ENCODE results near the gene SMCHD1. TPM values are rescaled to one million over a fixed set of nuclear protein-coding genes. Genes with fewer than 3 reads are reported as not detected.
"Not testable (repeated sequence)": the region's sequence is repeated elsewhere in the genome, so short reads cannot be mapped to it uniquely, and the experiment has no call there.

The SMCHD1 gene
- total RNA-seq, 1 experiment from 2014 or later = 61.0 TPM

DNA sequence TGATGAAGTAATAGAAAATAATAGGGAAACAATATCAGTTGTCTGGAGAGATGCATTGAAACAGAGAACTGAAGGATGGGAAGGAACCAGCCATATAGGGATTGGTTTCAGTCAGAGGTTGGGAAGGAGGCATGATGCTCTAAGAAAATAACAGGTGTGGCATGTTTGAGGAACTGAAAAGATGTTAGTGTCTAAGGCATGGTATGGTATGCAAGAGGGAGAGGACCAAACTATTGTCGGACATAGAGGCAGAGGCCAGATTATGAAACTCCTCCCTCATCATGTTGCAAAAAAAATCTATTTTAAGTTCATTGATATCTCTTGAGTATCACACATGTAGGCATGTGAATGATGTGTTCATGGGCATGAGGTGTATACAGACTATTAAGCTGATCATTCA, 142.4 kb downstream of the SMCHD1 start:
- H3K4me1 ChIP-seq (ENCODE audit: insufficient read depth, low read length) = no peaks in the 10 kb centered on the region
- peaks cover 26% of the 10 kb centered on the region for H3K36me3 ChIP-seq (ENCODE audit: low read depth, low read length)
- no peak overlapping the region for H3K27ac ChIP-seq (ENCODE audit: low read length)
- BruUV-seq (replicated peaks) = no TSS peak
- H3K27me3 ChIP-seq (ENCODE audit: low read length) = no peaks in the 10 kb centered on the region
- H2AFZ ChIP-seq (ENCODE audit: low read length) = no peak overlapping the region
- POLR2A ChIA-PET (ENCODE audit: unreplicated experiment) = no interaction called here
- TF ChIP-seq EZH2 (IDR thresholded peaks at IDR 0.05; ENCODE audit: low read length, unreplicated experiment) (no peak), EZH2phosphoT487 (IDR thresholded peaks at IDR 0.05; ENCODE audit: borderline replicate concordance, low read length) (no peak)
- TF ChIP-seq, protein P1, sequence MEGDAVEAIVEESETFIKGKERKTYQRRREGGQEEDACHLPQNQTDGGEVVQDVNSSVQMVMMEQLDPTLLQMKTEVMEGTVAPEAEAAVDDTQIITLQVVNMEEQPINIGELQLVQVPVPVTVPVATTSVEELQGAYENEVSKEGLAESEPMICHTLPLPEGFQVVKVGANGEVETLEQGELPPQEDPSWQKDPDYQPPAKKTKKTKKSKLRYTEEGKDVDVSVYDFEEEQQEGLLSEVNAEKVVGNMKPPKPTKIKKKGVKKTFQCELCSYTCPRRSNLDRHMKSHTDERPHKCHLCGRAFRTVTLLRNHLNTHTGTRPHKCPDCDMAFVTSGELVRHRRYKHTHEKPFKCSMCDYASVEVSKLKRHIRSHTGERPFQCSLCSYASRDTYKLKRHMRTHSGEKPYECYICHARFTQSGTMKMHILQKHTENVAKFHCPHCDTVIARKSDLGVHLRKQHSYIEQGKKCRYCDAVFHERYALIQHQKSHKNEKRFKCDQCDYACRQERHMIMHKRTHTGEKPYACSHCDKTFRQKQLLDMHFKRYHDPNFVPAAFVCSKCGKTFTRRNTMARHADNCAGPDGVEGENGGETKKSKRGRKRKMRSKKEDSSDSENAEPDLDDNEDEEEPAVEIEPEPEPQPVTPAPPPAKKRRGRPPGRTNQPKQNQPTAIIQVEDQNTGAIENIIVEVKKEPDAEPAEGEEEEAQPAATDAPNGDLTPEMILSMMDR (conservative IDR thresholded peaks at IDR 0.05; ENCODE audit: low read depth, low read length) = no peak
- H3K9ac ChIP-seq (ENCODE audit: low read length) = no peak overlapping the region
- no peak overlapping the region for H3K4me2 ChIP-seq (ENCODE audit: low read length)
- intact Hi-C loops (cut with micrococcal nuclease) = no loop called here
- no peak overlapping the region for H3K4me3 ChIP-seq (ENCODE audit: low read length)
- no peaks in the 10 kb centered on the region for H4K20me1 ChIP-seq (ENCODE audit: low read length)
- CTCF ChIA-PET = interaction anchor here (0.6 kb wide), 1 partner anchor 119 kb away, joined by 3 read pairs; no protein-coding TSS in a partner anchor
- ATAC-seq = no peak
- H3K9me2 ChIP-seq (replicated peaks; ENCODE audit: low read length) = no peaks in the 10 kb centered on the region
- H3F3A ChIP-seq (ENCODE audit: low read length, unreplicated experiment) = no peaks in the 10 kb centered on the region
- no peaks in the 10 kb centered on the region for H3K79me2 ChIP-seq (ENCODE audit: low read length)
- H3K9me3 ChIP-seq (ENCODE audit: low read length) = no peaks in the 10 kb centered on the region
- DNase-seq = no peak

DNA sequence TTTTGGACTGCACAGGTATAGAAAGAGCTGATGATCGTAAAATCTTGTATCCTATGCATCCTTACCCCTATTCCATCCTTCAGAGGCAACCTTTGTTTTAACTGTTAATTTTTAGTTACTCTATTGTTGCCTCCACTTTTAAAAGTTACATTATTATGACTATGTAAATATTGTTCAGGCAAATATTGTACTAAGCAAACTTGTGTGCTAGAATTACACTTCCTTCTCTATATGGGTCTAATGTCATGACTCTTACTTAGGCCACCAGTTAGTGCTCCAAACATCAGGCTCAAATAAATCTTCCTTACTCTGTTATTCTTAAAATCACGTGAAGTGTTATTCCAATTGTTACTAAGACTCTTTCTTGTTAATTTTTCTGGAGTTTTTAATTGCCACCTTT, 143.8 kb downstream of the SMCHD1 start:
- Histone ChIP-seq H4K20me1 (ENCODE audit: low read length) (no peaks in the 10 kb centered on the region), H3K4me2 (ENCODE audit: low read length) (no peak overlapping the region), H3K27ac (ENCODE audit: low read length) (no peak overlapping the region), H3K79me2 (ENCODE audit: low read length) (no peaks in the 10 kb centered on the region), H3K36me3 (ENCODE audit: low read depth, low read length) (peaks cover 34% of the 10 kb centered on the region), H3K9me3 (ENCODE audit: low read length) (no peaks in the 10 kb centered on the region), H3K9me2 (replicated peaks; ENCODE audit: low read length) (no peaks in the 10 kb centered on the region), H3K27me3 (ENCODE audit: low read length) (no peaks in the 10 kb centered on the region), H2AFZ (ENCODE audit: low read length) (no peak overlapping the region), H3K9ac (ENCODE audit: low read length) (no peak overlapping the region), H3K4me3 (ENCODE audit: low read length) (no peak overlapping the region), H3K4me1 (ENCODE audit: insufficient read depth, low read length) (no peaks in the 10 kb centered on the region), H3F3A (ENCODE audit: low read length, unreplicated experiment) (no peaks in the 10 kb centered on the region)
- CTCF ChIA-PET = no interaction called here
- ATAC-seq (peak; percentile 94), DNase-seq (no peak)
- intact Hi-C loops (cut with micrococcal nuclease) = no loop called here
- TF ChIP-seq, protein P1 (conservative IDR thresholded peaks at IDR 0.05; ENCODE audit: low read depth, low read length) = no peak
- POLR2A ChIA-PET (ENCODE audit: unreplicated experiment) = interaction anchor here (0.7 kb wide), 1 partner anchor 91 kb away, joined by 5 read pairs; no protein-coding TSS in a partner anchor
- BruUV-seq (replicated peaks) = no TSS peak

DNA sequence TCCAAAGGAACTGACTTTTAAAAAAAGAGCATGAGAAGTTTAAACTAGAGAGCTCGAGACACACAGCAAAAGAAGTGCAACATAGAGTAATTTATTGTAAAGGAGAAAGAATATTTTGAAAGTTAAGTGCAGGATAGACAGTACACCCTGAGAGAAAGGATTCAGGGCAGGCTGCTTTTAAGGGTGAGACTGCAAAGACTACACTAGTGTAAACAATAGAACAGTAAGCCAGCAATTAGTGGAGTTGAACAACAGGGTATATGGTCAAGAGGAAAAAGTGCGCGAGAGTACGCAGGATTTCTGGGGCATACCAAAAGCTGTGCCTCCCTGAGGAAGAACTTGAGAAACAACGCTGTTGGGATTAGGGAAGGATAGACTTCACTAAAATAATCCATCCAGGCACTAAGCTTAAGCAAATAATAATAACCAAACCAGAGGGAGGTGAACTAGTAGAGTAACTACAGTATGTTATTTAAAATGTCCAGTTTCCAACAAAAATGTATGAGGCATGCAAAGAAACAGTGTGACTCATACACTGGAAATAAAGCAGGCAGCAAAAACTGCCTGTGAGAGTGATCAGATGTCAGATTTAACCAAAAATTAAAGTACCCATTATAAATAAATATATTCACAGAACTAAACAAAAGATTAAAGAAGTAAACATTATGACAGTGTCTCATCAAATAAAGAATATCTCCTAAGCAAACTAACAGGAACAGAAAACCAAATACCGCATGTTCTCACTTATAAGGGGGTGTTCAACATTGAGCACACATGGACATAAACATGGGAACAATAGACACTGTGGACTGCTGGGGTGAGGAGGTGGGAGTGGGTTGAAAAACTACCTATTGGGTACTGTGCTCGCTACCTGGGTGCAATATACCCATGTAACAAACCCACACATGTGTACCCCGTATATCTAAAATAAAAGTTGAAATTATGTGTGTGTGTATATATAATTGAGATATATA, 150.7 kb downstream of the SMCHD1 start:
- no peak overlapping the region for H3K27ac ChIP-seq (ENCODE audit: low read length)
- peak; percentile 91 for ATAC-seq

DNA sequence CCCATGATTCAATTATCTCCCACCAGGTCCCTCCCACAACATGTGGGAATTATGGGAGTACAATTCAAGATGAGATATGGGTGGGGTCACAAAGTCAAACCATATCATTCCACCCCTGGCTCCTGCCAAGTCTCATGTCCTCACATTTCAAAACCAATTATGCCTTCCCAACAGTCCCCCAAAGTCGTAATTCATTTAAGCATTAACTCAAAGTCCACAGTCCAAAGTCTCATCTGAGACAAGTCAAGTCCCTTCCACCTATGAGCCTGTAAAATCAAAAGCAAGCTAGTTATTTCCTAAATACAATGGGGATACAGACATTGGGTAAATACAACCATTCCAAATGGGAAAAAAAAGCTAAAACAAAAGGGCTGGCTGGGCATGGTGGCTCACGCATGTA, 153.1 kb downstream of the SMCHD1 start:
- H3K4me2 ChIP-seq (ENCODE audit: low read length); H3K27ac ChIP-seq (ENCODE audit: low read length); H3K9ac ChIP-seq (ENCODE audit: low read length); DNase-seq; H3K9me3 ChIP-seq (ENCODE audit: low read length); H3K4me1 ChIP-seq (ENCODE audit: insufficient read depth, low read length); H3K79me2 ChIP-seq (ENCODE audit: low read length); CTCF ChIA-PET; H3K27me3 ChIP-seq (ENCODE audit: low read length); H3K9me2 ChIP-seq (replicated peaks; ENCODE audit: low read length); H4K20me1 ChIP-seq (ENCODE audit: low read length); H3F3A ChIP-seq (ENCODE audit: low read length, unreplicated experiment); BruUV-seq (replicated peaks); H3K4me3 ChIP-seq (ENCODE audit: low read length); POLR2A ChIA-PET (ENCODE audit: unreplicated experiment); ATAC-seq; H2AFZ ChIP-seq (ENCODE audit: low read length): not testable (repeated sequence)
- intact Hi-C loops (cut with micrococcal nuclease) = loop anchor here (10.0 kb wide), 1 partner anchor 96 kb away; no protein-coding TSS in a partner anchor
- peaks cover 11% of the 10 kb centered on the region for H3K36me3 ChIP-seq (ENCODE audit: low read depth, low read length)

More for the DNA sequence above, 150.7 kb downstream of the SMCHD1 start:
- Histone ChIP-seq H3K9me2 (replicated peaks; ENCODE audit: low read length) (no peaks in the 10 kb centered on the region), H3K27me3 (ENCODE audit: low read length) (no peaks in the 10 kb centered on the region), H3K79me2 (ENCODE audit: low read length) (no peaks in the 10 kb centered on the region), H3F3A (ENCODE audit: low read length, unreplicated experiment) (no peaks in the 10 kb centered on the region), H3K36me3 (ENCODE audit: low read depth, low read length) (peaks cover 19% of the 10 kb centered on the region), H3K4me3 (ENCODE audit: low read length) (no peak overlapping the region), H3K9ac (ENCODE audit: low read length) (no peak overlapping the region), H3K9me3 (ENCODE audit: low read length) (no peaks in the 10 kb centered on the region), H4K20me1 (ENCODE audit: low read length) (no peaks in the 10 kb centered on the region), H3K4me1 (ENCODE audit: insufficient read depth, low read length) (peaks cover 8% of the 10 kb centered on the region; the same call in 1 of the 2 replicates), H2AFZ (ENCODE audit: low read length) (no peak overlapping the region), H3K4me2 (ENCODE audit: low read length) (no peak overlapping the region)
- ChIA-PET POLR2A (ENCODE audit: unreplicated experiment) (no interaction called here), CTCF (no interaction called here)
- TF ChIP-seq, protein P1 (conservative IDR thresholded peaks at IDR 0.05; ENCODE audit: low read depth, low read length) = no peak
- no peak for TF ChIP-seq EZH2 (IDR thresholded peaks at IDR 0.05; ENCODE audit: low read length, unreplicated experiment)
- TF ChIP-seq EZH2phosphoT487 (IDR thresholded peaks at IDR 0.05; ENCODE audit: borderline replicate concordance, low read length) = no peak
- no TSS peak for BruUV-seq (replicated peaks)
- intact Hi-C loops (cut with micrococcal nuclease) = loop anchor here (10.0 kb wide), 1 partner anchor 99 kb away; no protein-coding TSS in a partner anchor
- peak; percentile 23 for DNase-seq
